ENCODE measurements around the gene OR4S1.
"Not testable (repeated sequence)": the region's sequence is repeated elsewhere in the genome, so short reads cannot be mapped to it uniquely, and the experiment has no call there.

Gene OR4S1

DNA sequence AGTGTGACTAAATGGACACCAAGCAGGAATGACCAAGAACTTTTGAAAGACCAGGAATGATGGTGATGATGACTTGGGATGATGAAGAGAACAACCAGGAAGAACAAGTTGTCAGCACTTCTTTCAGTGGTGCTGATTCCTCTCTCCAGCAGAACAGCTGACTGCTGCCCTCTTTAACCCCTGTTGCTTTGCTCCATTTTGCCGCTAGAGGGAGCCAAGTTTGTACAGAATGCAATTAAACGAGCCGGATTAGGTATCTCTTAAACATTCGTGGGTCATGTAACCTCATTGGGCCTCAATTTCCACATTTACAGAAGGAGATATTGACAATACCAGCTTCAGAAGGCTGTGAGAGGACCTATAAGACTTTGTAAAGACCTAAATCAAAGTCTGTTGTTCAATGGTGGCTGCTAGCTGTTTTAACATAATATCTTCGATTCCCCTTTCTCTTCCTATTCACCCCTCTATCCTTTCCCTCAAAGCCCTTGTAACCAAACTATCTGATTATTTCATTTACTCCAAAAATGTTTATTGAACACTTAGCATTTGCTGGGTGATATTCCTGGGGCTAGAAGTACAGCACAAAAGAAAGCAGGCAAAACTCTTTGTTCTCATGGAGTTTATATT lies 1.9 kb downstream of the OR4S1 start:
- DNase-seq (ENCODE audit: low spot score): no peak
- TF ChIP-seq, protein P1, sequence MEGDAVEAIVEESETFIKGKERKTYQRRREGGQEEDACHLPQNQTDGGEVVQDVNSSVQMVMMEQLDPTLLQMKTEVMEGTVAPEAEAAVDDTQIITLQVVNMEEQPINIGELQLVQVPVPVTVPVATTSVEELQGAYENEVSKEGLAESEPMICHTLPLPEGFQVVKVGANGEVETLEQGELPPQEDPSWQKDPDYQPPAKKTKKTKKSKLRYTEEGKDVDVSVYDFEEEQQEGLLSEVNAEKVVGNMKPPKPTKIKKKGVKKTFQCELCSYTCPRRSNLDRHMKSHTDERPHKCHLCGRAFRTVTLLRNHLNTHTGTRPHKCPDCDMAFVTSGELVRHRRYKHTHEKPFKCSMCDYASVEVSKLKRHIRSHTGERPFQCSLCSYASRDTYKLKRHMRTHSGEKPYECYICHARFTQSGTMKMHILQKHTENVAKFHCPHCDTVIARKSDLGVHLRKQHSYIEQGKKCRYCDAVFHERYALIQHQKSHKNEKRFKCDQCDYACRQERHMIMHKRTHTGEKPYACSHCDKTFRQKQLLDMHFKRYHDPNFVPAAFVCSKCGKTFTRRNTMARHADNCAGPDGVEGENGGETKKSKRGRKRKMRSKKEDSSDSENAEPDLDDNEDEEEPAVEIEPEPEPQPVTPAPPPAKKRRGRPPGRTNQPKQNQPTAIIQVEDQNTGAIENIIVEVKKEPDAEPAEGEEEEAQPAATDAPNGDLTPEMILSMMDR (IDR thresholded peaks at IDR 0.05; ENCODE audit: poor library complexity, severe bottlenecking): peak; percentile 89
- Histone ChIP-seq H3K36me3 (ENCODE audit: low read depth) (no peaks in the 10 kb centered on the region), H3K4me3 (ENCODE audit: severe bottlenecking) (no peak overlapping the region), H3K9me3 (ENCODE audit: severe bottlenecking) (no peaks in the 10 kb centered on the region), H3K27me3 (ENCODE audit: insufficient read depth, poor library complexity, severe bottlenecking) (no peaks in the 10 kb centered on the region), H3K27ac (ENCODE audit: poor library complexity, severe bottlenecking) (no peak overlapping the region), H3K4me1 (ENCODE audit: insufficient read depth, poor library complexity, severe bottlenecking) (no peaks in the 10 kb centered on the region)
- ATAC-seq (ENCODE audit: low read depth): peak; percentile 52; the same call in 2 of the 3 replicates

DNA sequence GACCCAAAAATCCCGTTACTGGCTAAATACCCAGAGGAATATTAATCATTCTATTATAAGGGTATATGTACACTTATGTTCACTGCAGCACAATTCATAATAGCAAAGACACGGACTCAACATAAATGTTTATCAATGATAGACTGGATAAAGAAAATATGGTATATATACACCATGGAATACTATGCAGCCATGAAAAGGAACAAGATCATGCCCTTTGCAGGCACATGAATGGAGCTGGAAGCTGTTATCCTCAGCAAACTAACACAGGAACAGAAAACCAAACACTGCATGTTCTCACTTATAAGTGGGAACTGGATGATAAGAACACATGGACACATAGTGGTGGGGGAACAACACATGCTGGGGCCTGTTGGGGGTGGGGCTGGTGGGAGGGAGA lies 7.6 kb downstream of the OR4S1 start:
- not testable (repeated sequence) for ATAC-seq (ENCODE audit: low read depth); DNase-seq (ENCODE audit: low spot score); H3K27me3 ChIP-seq (ENCODE audit: insufficient read depth, poor library complexity, severe bottlenecking); H3K4me3 ChIP-seq (ENCODE audit: severe bottlenecking); H3K36me3 ChIP-seq (ENCODE audit: low read depth); H3K4me1 ChIP-seq (ENCODE audit: insufficient read depth, poor library complexity, severe bottlenecking); H3K27ac ChIP-seq (ENCODE audit: poor library complexity, severe bottlenecking); H3K9me3 ChIP-seq (ENCODE audit: severe bottlenecking)

DNA sequence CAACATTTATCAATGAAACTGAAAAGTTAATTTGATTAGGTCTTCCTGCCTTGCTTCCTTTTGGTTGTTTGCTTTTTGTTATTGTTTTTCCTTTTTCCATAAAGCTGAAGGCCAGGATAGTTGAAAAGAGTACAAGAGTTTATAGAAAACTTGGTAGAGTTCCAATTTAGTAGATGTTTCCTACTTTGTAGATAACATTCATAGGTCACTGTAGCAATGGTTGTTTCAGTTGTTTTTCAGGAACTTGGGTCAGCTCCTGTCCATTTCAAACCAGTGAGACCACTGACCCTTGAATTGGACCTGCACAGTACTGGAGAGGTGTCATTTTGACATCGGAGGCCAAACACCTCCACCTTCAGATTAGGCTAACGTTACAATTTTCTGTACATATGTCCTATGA lies 13.8 kb downstream of the OR4S1 start:
- H3K36me3 ChIP-seq (ENCODE audit: low read depth); DNase-seq (ENCODE audit: low spot score); H3K4me3 ChIP-seq (ENCODE audit: severe bottlenecking); H3K4me1 ChIP-seq (ENCODE audit: insufficient read depth, poor library complexity, severe bottlenecking); H3K27me3 ChIP-seq (ENCODE audit: insufficient read depth, poor library complexity, severe bottlenecking); H3K9me3 ChIP-seq (ENCODE audit: severe bottlenecking); ATAC-seq (ENCODE audit: low read depth); H3K27ac ChIP-seq (ENCODE audit: poor library complexity, severe bottlenecking): not testable (repeated sequence)

DNA sequence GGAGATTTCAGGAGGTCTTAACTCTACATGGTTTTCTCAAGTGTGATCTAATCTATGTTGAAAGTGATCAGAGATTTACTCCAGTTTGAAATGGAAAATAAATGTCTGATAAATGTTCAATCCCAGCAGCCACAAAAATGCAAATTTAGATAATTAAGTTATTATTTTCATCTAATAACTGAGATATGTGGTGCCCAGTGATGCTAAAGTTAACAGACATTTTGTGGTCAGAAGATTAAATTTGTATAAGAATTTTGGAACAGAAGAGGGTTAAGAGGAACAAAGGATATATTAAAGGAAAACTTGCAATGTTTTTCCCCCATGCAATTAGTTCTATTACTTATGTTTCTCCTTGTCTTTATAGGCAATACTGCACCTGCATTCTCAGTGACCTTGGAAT lies 18.6 kb downstream of the OR4S1 start, which contains the start of gene OR4C3:
Gene OR4C3 (plus strand): TSS at position 301 of the 400 bp plus-strand sequence. CDS start 102 bp downstream, outside the sequence.
- not testable (repeated sequence) for H3K4me1 ChIP-seq (ENCODE audit: insufficient read depth, poor library complexity, severe bottlenecking); H3K9me3 ChIP-seq (ENCODE audit: severe bottlenecking); H3K36me3 ChIP-seq (ENCODE audit: low read depth); DNase-seq (ENCODE audit: low spot score); H3K4me3 ChIP-seq (ENCODE audit: severe bottlenecking); ATAC-seq (ENCODE audit: low read depth); H3K27ac ChIP-seq (ENCODE audit: poor library complexity, severe bottlenecking); H3K27me3 ChIP-seq (ENCODE audit: insufficient read depth, poor library complexity, severe bottlenecking)

- Histone ChIP-seq H3K9me3 (ENCODE audit: severe bottlenecking) (no peaks in the 10 kb centered on the region), H3K4me3 (ENCODE audit: severe bottlenecking) (no peak overlapping the region), H3K36me3 (ENCODE audit: low read depth) (no peaks in the 10 kb centered on the region), H3K4me1 (ENCODE audit: insufficient read depth, poor library complexity, severe bottlenecking) (no peaks in the 10 kb centered on the region), H3K27me3 (ENCODE audit: insufficient read depth, poor library complexity, severe bottlenecking) (no peaks in the 10 kb centered on the region), H3K27ac (ENCODE audit: poor library complexity, severe bottlenecking) (no peak overlapping the region)
- TF ChIP-seq, protein P1 (IDR thresholded peaks at IDR 0.05; ENCODE audit: poor library complexity, severe bottlenecking): no peak
- DNase-seq (ENCODE audit: low spot score): no peak
- ATAC-seq (ENCODE audit: low read depth): no peak
These were observed 35.4 kb downstream of the OR4S1 start for GRCh38 chr11:48341466-48341865.

GRCh38 chr11:48342505-48342904 lies 36.5 kb downstream of the OR4S1 start:
- H3K27me3 ChIP-seq (ENCODE audit: insufficient read depth, poor library complexity, severe bottlenecking); DNase-seq (ENCODE audit: low spot score); H3K9me3 ChIP-seq (ENCODE audit: severe bottlenecking); H3K27ac ChIP-seq (ENCODE audit: poor library complexity, severe bottlenecking); H3K36me3 ChIP-seq (ENCODE audit: low read depth); H3K4me1 ChIP-seq (ENCODE audit: insufficient read depth, poor library complexity, severe bottlenecking); ATAC-seq (ENCODE audit: low read depth); H3K4me3 ChIP-seq (ENCODE audit: severe bottlenecking): not testable (repeated sequence)

DNA sequence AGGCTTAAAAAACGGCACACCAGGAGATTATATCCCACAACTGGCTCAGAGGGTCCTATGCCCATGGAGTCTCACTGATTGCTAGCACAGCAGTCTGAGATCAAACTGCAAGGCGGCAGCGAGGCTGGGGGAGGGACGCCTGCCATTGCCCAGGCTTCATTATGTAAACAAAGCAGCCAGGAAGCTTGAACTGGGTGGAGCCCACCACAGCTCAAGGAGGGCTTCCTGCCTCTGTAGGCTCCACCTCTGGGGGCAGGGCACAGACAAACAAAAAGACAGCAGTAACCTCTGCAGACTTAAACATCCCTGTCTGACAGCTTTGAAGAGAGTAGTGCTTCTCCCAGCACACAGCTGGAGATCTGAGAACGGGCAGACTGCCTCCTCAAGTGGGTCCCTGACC lies 40.3 kb downstream of the OR4S1 start:
- H3K27me3 ChIP-seq (ENCODE audit: insufficient read depth, poor library complexity, severe bottlenecking); H3K27ac ChIP-seq (ENCODE audit: poor library complexity, severe bottlenecking); H3K4me3 ChIP-seq (ENCODE audit: severe bottlenecking); H3K9me3 ChIP-seq (ENCODE audit: severe bottlenecking); H3K4me1 ChIP-seq (ENCODE audit: insufficient read depth, poor library complexity, severe bottlenecking); H3K36me3 ChIP-seq (ENCODE audit: low read depth); ATAC-seq (ENCODE audit: low read depth); DNase-seq (ENCODE audit: low spot score): not testable (repeated sequence)

Data from RWPE2 (cell line).